ENCODE measurements around the gene BYSL. TPM values are rescaled to one million over a fixed set of nuclear protein-coding genes. Genes with fewer than 3 reads are reported as not detected.

The BYSL gene
- total RNA-seq, 2 experiments from 2014 or later, result 75.7 to 79.1 TPM

- H3K27me3 Mint-ChIP-seq, result no peaks in the 10 kb centered on the region
- peaks cover 2% of the 10 kb centered on the region for H3K9me3 Mint-ChIP-seq
- H3K36me3 Mint-ChIP-seq, result peaks cover 17% of the 10 kb centered on the region
- H3K27ac Mint-ChIP-seq, result peak overlapping the region; percentile 90
- peak overlapping the region; percentile 23 for H3K4me3 Mint-ChIP-seq
- DNase-seq, result no peak
- H3K4me1 Mint-ChIP-seq, result peaks cover 72% of the 10 kb centered on the region
Observed at GRCh38 chr6:41967312-41968287, 46.3 kb downstream of the BYSL start.

DNA sequence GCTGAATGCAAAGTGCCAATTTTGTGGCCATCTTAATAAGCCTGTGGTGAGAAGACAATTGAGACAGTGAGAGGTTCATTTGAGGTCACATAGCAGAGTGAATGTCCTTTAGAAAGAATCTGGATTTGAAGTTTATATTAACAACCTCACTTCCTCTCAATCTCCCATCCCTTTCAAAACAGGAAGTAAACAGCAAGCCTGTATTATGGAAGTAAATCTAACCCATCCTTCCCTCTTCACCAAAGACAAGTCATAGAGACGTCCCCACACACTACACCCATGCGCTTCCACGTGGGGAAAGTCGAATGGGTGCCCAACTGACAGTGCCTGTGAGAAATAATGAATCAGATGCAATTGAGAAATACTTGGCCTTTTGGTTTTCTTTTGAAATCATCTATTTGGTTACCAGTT is 49.1 kb downstream of the BYSL start:
- H3K4me1 Mint-ChIP-seq, result peaks cover 75% of the 10 kb centered on the region

DNA sequence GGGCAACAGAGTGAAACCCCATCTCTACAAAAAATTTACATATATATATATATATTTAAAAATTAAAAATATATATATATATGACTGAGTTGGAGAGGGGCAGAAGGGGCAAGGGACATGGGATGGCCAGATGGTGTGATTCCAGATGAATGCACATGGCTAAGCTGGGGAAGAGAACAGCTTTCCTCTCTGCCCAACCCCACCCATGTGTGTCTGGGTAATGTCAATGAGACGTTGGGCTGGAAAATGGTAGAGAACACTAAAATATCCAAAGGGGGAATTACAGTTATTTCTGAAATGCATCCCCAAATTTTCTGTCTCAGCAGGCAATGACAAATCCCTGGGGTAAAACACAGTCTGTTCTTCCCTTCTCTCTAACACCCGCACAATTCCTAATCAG is 51.5 kb downstream of the BYSL start:
- Mint-ChIP-seq H3K36me3 (peaks cover 22% of the 10 kb centered on the region), H3K4me1 (peaks cover 78% of the 10 kb centered on the region), H3K4me3 (no peak overlapping the region), H3K9me3 (peaks cover 2% of the 10 kb centered on the region), H3K27ac (peak overlapping the region; percentile 79), H3K27me3 (no peaks in the 10 kb centered on the region)
- no peak for DNase-seq

More for the DNA sequence above, 49.1 kb downstream of the BYSL start:
- peak; percentile 68 for DNase-seq
- Mint-ChIP-seq H3K27ac (peak overlapping the region; percentile 98), H3K27me3 (no peaks in the 10 kb centered on the region), H3K9me3 (peaks cover 2% of the 10 kb centered on the region), H3K36me3 (peaks cover 21% of the 10 kb centered on the region), H3K4me3 (peak overlapping the region; percentile 12)

- Mint-ChIP-seq H3K36me3 (peaks cover 18% of the 10 kb centered on the region), H3K4me1 (peaks cover 75% of the 10 kb centered on the region)
- DNase-seq, result no peak
Observed at GRCh38 chr6:41974281-41974825, 53.1 kb downstream of the BYSL start.

DNA sequence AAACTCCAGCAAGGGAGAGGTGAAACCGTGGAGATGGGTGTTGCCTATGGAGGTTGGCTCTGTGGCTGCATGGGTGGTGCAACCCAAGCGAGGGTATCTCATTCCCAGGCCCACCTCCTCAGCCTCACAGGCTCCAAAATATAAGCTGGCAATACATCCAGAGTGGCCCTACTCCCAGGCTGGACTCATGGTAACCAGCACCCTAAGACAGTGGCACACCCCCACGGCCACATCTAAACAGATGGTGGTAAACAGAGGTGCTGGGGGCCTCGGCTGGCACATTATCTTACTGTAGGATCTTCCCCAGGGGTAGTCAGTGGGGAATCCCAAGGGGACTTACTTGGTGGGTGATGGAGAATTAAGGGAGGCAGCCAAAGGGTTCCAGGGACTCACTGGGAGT is 54.0 kb downstream of the BYSL start:
- Mint-ChIP-seq H3K36me3 (peaks cover 17% of the 10 kb centered on the region), H3K4me1 (peaks cover 73% of the 10 kb centered on the region), H3K27me3 (no peaks in the 10 kb centered on the region), H3K9me3 (peaks cover 2% of the 10 kb centered on the region), H3K27ac (peak overlapping the region; percentile 87), H3K4me3 (peak overlapping the region; percentile 72)
- no peak for DNase-seq

More at GRCh38 chr6:41974281-41974825, 53.1 kb downstream of the BYSL start:
- no peak overlapping the region for H3K4me3 Mint-ChIP-seq
- peaks cover 2% of the 10 kb centered on the region for H3K9me3 Mint-ChIP-seq
- peak overlapping the region; percentile 87 for H3K27ac Mint-ChIP-seq
- no peaks in the 10 kb centered on the region for H3K27me3 Mint-ChIP-seq

GRCh38 chr6:41976794-41977484 is 55.6 kb downstream of the BYSL start:
- H3K9me3 Mint-ChIP-seq, result peaks cover 5% of the 10 kb centered on the region
- peak overlapping the region; percentile 72 for H3K4me3 Mint-ChIP-seq
- peak; percentile 52 for DNase-seq
- no peaks in the 10 kb centered on the region for H3K27me3 Mint-ChIP-seq
- H3K36me3 Mint-ChIP-seq, result peaks cover 17% of the 10 kb centered on the region
- H3K27ac Mint-ChIP-seq, result peak overlapping the region; percentile 87
- peaks cover 68% of the 10 kb centered on the region for H3K4me1 Mint-ChIP-seq

Other genes with a start within 250 kb of the BYSL start
- gene TFEB, start 185.9 kb upstream of the BYSL start, total RNA-seq, result 10 to 100 TPM in 1 of 2 experiments, 1 to 10 TPM in 1; 9.3 to 11.5 TPM
- not detected for gene PGC, start 174.1 kb upstream of the BYSL start, total RNA-seq
- gene FRS3, start 141.6 kb upstream of the BYSL start, total RNA-seq, result 1 to 10 TPM; 3.1 to 5.2 TPM
- gene PRICKLE4, start 140.7 kb upstream of the BYSL start, total RNA-seq, result not detected
- gene TOMM6, start 133.8 kb upstream of the BYSL start, total RNA-seq, result 100 to 1,000 TPM; 423 to 429 TPM
- gene USP49, start 26.1 kb upstream of the BYSL start, total RNA-seq, result 1 to 10 TPM; 4.4 to 4.5 TPM
- 10 to 100 TPM; 19.8 to 22.3 TPM for gene MED20, start 360 bp upstream of the BYSL start, total RNA-seq
- gene CCND3, start 20.3 kb downstream of the BYSL start, total RNA-seq, result 100 to 1,000 TPM; 396 to 403 TPM
- gene TAF8, start 129.0 kb downstream of the BYSL start, total RNA-seq, result 10 to 100 TPM; 40.4 to 45.1 TPM
- under 1 TPM; 0.18 to 0.19 TPM for gene C6orf132, start 221.1 kb downstream of the BYSL start, total RNA-seq